GM12878 (cell line): ENCODE results near the gene MPPED1. TPM values are rescaled to one million over a fixed set of nuclear protein-coding genes. Genes with fewer than 3 reads are reported as not detected.

ENCODE experiments used
- ATAC-seq: fragments of 200-7000 bp; cut with Tn5 transposase; 3 replicates; pipeline ENCODE4 v1.9.1; 2020; ENCODE audit warnings: mild to moderate bottlenecking, moderate library complexity
- BruUV-seq: library from RNA; stranded (reverse); fragments of 400-500 nt; replicated peaks from 2 replicates; lab custom pipeline; 2021; lab: Mats Ljungman, UMichigan
- CTCF ChIA-PET: fragments of 300-600 bp; sonication (Branson Sonifier 250); formaldehyde crosslinking; extraction: SDS; loops from one replicate; lab custom pipeline; 2021; ENCODE audit warnings: inconsistent platforms; lab: Yijun Ruan, JAX
- POLR2A ChIA-PET: fragments of 350-600 bp; formaldehyde crosslinking; extraction: SDS; loops from one replicate; lab custom pipeline; 2021; ENCODE audit warnings: inconsistent platforms; lab: Charles Lee
- RAD21 ChIA-PET: fragments of 300-600 bp; sonication (Branson Sonifier 250); formaldehyde crosslinking; loops from one replicate; lab custom pipeline; 2023; ENCODE audit warnings: antibody characterized with exemption; ENCODE audit not compliant: unreplicated experiment; lab: Charles Lee
- SMC1A ChIA-PET: fragments of 300-600 bp; sonication (Branson Sonifier 250); formaldehyde crosslinking; loops from one replicate; lab custom pipeline; 2023; ENCODE audit not compliant: unreplicated experiment, uncharacterized antibody; lab: Charles Lee
- DNase-seq: peaks from one replicate; pipeline ENCODE4 v3.0.0-alpha.2; 2011; ENCODE audit warnings: low read depth, low spot score
- FAIRE-seq: peaks from 3 replicates; lab custom pipeline; 2011; peaks lifted over from hg19 to GRCh38; lab: Jason Lieb, UNC
- H2AFZ ChIP-seq: 2 replicates; pipeline ENCODE4 v1.6.0; 2011; ENCODE audit warnings: low read depth, low read length, control low read depth; ENCODE audit not compliant: control insufficient read depth
- H3K27ac ChIP-seq: 2 replicates; pipeline ENCODE4 v1.5.1; 2011; ENCODE audit warnings: control low read depth; ENCODE audit not compliant: control insufficient read depth, insufficient read depth
- H3K27me3 ChIP-seq, 2 experiments: replicated peaks in 1 of 2; 2 replicates each; pipeline versions ENCODE4 v1.6.0 to v1.6.1; 2011; ENCODE audit warnings: low read length in 1 of 2; ENCODE audit not compliant: control insufficient read depth in 2 of 2, insufficient read depth in 2 of 2
- H3K36me3 ChIP-seq, 2 experiments: 2 replicates each; pipeline ENCODE4 v1.5.1; 2011; ENCODE audit warnings: low read length in 1 of 2; ENCODE audit not compliant: control insufficient read depth in 2 of 2, insufficient read depth in 2 of 2
- H3K4me1 ChIP-seq: 2 replicates; pipeline ENCODE4 v1.6.1; 2011; ENCODE audit warnings: mild to moderate bottlenecking, low read length, moderate library complexity, mixed read lengths; ENCODE audit not compliant: control insufficient read depth, insufficient read depth
- H3K4me2 ChIP-seq: 2 replicates; pipeline ENCODE4 v1.6.0; 2011; ENCODE audit warnings: control low read depth; ENCODE audit not compliant: control insufficient read depth, insufficient read depth
- H3K4me3 ChIP-seq: fragments of 200-600 bp; sonication (generic); 2 replicates; pipeline ENCODE4 v1.5.1; 2016
- H3K79me2 ChIP-seq: 2 replicates; pipeline ENCODE4 v1.6.0; 2011; ENCODE audit warnings: low read length; ENCODE audit not compliant: control insufficient read depth, insufficient read depth
- H3K9ac ChIP-seq: 2 replicates; pipeline ENCODE4 v1.8.0; 2011; ENCODE audit warnings: low read length, control low read depth, mixed read lengths; ENCODE audit not compliant: control insufficient read depth, insufficient read depth
- H3K9me3 ChIP-seq: replicated peaks from 3 replicates; pipeline ENCODE4 v1.5.1; 2011; ENCODE audit warnings: mild to moderate bottlenecking, low read length; ENCODE audit not compliant: control insufficient read depth, insufficient read depth
- H4K20me1 ChIP-seq: 2 replicates; pipeline ENCODE4 v1.6.0; 2011; ENCODE audit not compliant: control insufficient read depth, insufficient read depth
- ATF2 ChIP-seq: IDR thresholded peaks from 2 replicates; pipeline ENCODE4 v1.6.1; 2012; ENCODE audit warnings: low read length, inconsistent platforms
- CBFB ChIP-seq: IDR thresholded peaks from 2 replicates; pipeline ENCODE4 v1.6.1; 2016; ENCODE audit warnings: antibody characterized with exemption, low read depth
- CBX3 ChIP-seq: fragments of 200-600 bp; sonication (generic); IDR thresholded peaks from 2 replicates; pipeline ENCODE4 v1.6.1; 2016; ENCODE audit warnings: low read depth, borderline replicate concordance
- CHD4 ChIP-seq: fragments of 200-600 bp; sonication (generic); IDR thresholded peaks from 2 replicates; pipeline ENCODE4 v1.6.1; 2016; ENCODE audit warnings: mild to moderate bottlenecking
- DPF2 ChIP-seq: fragments of 450-650 bp; IDR thresholded peaks from 2 replicates; pipeline ENCODE4 v1.6.1; 2017; ENCODE audit warnings: mild to moderate bottlenecking
- E2F4 ChIP-seq: IDR thresholded peaks from 2 replicates; pipeline ENCODE4 v1.6.1; 2012; ENCODE audit warnings: low read depth, low read length, improper control_type of control experiment
- GATAD2B ChIP-seq: fragments of 450-650 bp; conservative IDR thresholded peaks from 2 replicates; pipeline ENCODE4 v1.6.1; 2017; ENCODE audit warnings: low read depth, mild to moderate bottlenecking, moderate library complexity
- HDAC2 ChIP-seq: fragments of 200-600 bp; sonication (generic); IDR thresholded peaks from 2 replicates; pipeline ENCODE4 v1.6.1; 2017
- IKZF2 ChIP-seq, 2 experiments: fragments of 450-650 bp; IDR thresholded peaks; 2 replicates each; pipeline ENCODE4 v1.6.1; 2017; ENCODE audit warnings: mild to moderate bottlenecking in 2 of 2, moderate library complexity in 2 of 2
- POLR2AphosphoS2 ChIP-seq: IDR thresholded peaks from 2 replicates; pipeline ENCODE4 v1.6.1; 2011; ENCODE audit warnings: low read depth, mild to moderate bottlenecking, low read length, improper control_type of control experiment, moderate library complexity
- POLR2AphosphoS5 ChIP-seq: IDR thresholded peaks from 2 replicates; pipeline ENCODE4 v1.6.1; 2011; ENCODE audit warnings: mild to moderate bottlenecking, low read length, inconsistent platforms
- RAD21 ChIP-seq: IDR thresholded peaks from 2 replicates; pipeline ENCODE4 v1.6.1; 2011; ENCODE audit warnings: mild to moderate bottlenecking, low read depth, low read length, moderate library complexity; ENCODE audit not compliant: insufficient read depth
- SPI1 ChIP-seq: IDR thresholded peaks from 2 replicates; pipeline ENCODE4 v1.6.1; 2011; ENCODE audit warnings: low read depth, mild to moderate bottlenecking, low read length, moderate library complexity, borderline replicate concordance; ENCODE audit not compliant: insufficient read depth
- TCF12 ChIP-seq: IDR thresholded peaks from 2 replicates; pipeline ENCODE4 v1.6.1; 2011; ENCODE audit warnings: low read depth, mild to moderate bottlenecking, low read length
- ZBED1 ChIP-seq: IDR thresholded peaks from 2 replicates; pipeline ENCODE4 v1.6.1; 2016; ENCODE audit warnings: borderline replicate concordance
- WGBS: methylation state at CpG from one replicate; pipeline ENCODE4 v1.1.6; 2016; ENCODE audit warnings: low lambda C conversion rate; ENCODE audit not compliant: insufficient replicate concordance, insufficient coverage; ENCODE audit errors: missing lambda C conversion rate; 5-methylcytosine and 5-hydroxymethylcytosine counted together
- in situ Hi-C: fragments of 300-500 bp; cut with MboI; formaldehyde crosslinking; loops from 9 replicates; pipeline ENCODE4 v1.14.3; 2018; ENCODE audit warnings: mixed read lengths
- intact Hi-C: fragments of 100-400 bp; cut with micrococcal nuclease; formaldehyde crosslinking; loops from one replicate; pipeline ENCODE4 v1.14.2; 2022; ENCODE audit not compliant: unreplicated experiment
- polyA plus RNA-seq, 11 experiments: library from polyadenylated mRNA; depleted of rRNA in 4 of 11; unstranded in 6 of 11; stranded (reverse) in 5 of 11; fragments of >200 nt; fragmentation: Nextera tagmentation in 4 of 11; fragmentation: Illumina TruSeq in 1 of 11; extraction: Ambion mirVana in 4 of 11; extraction: Trizol in 1 of 11; gene quantifications; 1 replicate in 1 of 11; 2 replicates in 10 of 11; pipeline versions ENCODE4 v1.2.1 to v1.2.3, GENCODE V29; 2011 to 2016; ENCODE audit warnings: inconsistent platforms in 2 of 11, missing spikeins in 2 of 11, low read depth in 1 of 11
- total RNA-seq, 4 experiments: library from RNA; depleted of rRNA in 3 of 4; stranded (reverse); fragments of >200 nt in 3 of 4; fragmentation: Illumina TruSeq in 1 of 4; extraction: Trizol in 1 of 4; gene quantifications; 2 replicates each; pipeline versions ENCODE4 v1.2.1 to v1.2.3, GENCODE V29; 2013 to 2021

The MPPED1 gene
- total and polyA plus RNA-seq, 10 of the 15 experiments (the other 5 are each of a cell fraction or from before 2014, with no cell fraction given) = 0.11 TPM; not detected in 9

- Histone ChIP-seq H4K20me1 (no peaks in the 10 kb centered on the region), H3K36me3 (no peaks in the 10 kb centered on the region), H3K9me3 (no peaks in the 10 kb centered on the region), H2AFZ (no peak overlapping the region), H3K4me3 (no peak overlapping the region), H3K9ac (no peak overlapping the region), H3K4me2 (no peak overlapping the region), H3K27ac (no peak overlapping the region), H3K79me2 (no peaks in the 10 kb centered on the region), H3K27me3 (peaks cover 0 to 8% of the 10 kb centered on the region in 2 experiments; a peak in 2 of 4 replicates), H3K4me1 (no peaks in the 10 kb centered on the region)
- no peak for TF ChIP-seq CHD4
- TF ChIP-seq CBX3 = no peak
- TF ChIP-seq POLR2AphosphoS2 = no peak
- no peak for TF ChIP-seq SPI1
- no peak for TF ChIP-seq CBFB
- no peak for TF ChIP-seq TCF12
- no peak for TF ChIP-seq GATAD2B
- TF ChIP-seq POLR2AphosphoS5 = no peak
- no peak for TF ChIP-seq IKZF2 (IDR thresholded peaks at IDR 0.05)
- TF ChIP-seq HDAC2 = no peak
- no peak for TF ChIP-seq RAD21
- no peak for TF ChIP-seq DPF2
- TF ChIP-seq E2F4 = no peak
- TF ChIP-seq ATF2 = no peak
- TF ChIP-seq ZBED1 = no peak
- CTCF ChIA-PET = no interaction called here
- DNase-seq (no peak), FAIRE-seq (no peak), ATAC-seq (no peak)
- intact Hi-C loops (no loop called here), in situ Hi-C loops (no loop called here)
- SMC1A ChIA-PET = no interaction called here
- BruUV-seq = no TSS peak
- 0% methylated on average over 4 of the region's 4 CpGs for WGBS
- POLR2A ChIA-PET = no interaction called here
- RAD21 ChIA-PET = no interaction called here
These were observed 4.2 kb upstream of the MPPED1 start for GRCh38 chr22:43407591-43407990.
